Loucy (cell line): Measurements from ENCODE around the gene MYBPC2.

Source experiments
- CTCF ChIP-seq: fragments of 200-600 bp; sonication (generic); conservative IDR thresholded peaks from 2 replicates; pipeline ENCODE4 v1.5.1; 2014; ENCODE audit warnings: mild to moderate bottlenecking, antibody characterized with exemption, low read length
- EZH2phosphoT487 ChIP-seq: fragments of 200-600 bp; IDR thresholded peaks from 2 replicates; pipeline ENCODE4 v1.6.1; 2018; ENCODE audit warnings: antibody characterized with exemption, mild to moderate bottlenecking, moderate library complexity, borderline replicate concordance

GRCh38 chr19:50461066-50461875 lies 28.6 kb downstream of the MYBPC2 start:
- peak; percentile 82 for TF ChIP-seq CTCF
- TF ChIP-seq EZH2phosphoT487, result no peak
